ENCODE results near the gene UNC5A. TPM values are rescaled to one million over a fixed set of nuclear protein-coding genes. Genes with fewer than 3 reads are reported as not detected.

Gene UNC5A
- total RNA-seq, 1 experiment from 2014 or later: 0.13 TPM

DNA sequence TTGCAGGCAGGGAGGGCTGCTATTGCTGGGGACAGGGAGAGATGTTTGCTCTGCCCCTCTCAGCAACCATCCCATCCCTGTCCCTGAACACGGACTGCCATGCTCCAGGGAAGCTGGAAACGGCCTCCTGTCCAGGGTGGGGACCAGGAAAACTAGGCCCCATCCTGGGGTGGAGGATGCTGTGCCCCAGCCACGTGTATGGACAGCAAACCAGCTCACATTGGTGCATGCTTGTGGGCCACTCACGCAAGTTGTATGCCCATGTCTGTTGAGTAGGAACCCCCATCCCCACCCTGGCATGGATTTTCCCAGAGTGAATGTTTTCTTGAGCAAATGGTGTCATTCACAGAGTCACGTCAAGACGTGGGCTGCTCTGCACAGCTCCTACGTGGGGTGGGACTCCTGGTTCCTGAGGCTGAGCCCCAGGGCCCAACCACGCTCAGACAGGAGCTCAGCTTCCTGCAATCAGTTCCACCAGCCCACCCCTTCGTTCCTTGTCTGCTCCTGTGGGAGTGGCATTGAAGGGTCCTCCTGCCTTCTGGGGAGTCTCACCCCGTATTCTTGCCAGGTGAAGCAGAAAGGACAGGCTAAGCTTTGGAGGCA lies 4.6 kb downstream of the UNC5A start:
- no peak for ATAC-seq
- no TSS peak for BruUV-seq (replicated peaks)
- Histone ChIP-seq H3K27ac (ENCODE audit: low read length) (no peak overlapping the region), H3K36me3 (ENCODE audit: control insufficient read depth, insufficient read depth, low read length) (peaks cover 4% of the 10 kb centered on the region; the same call in 1 of the 2 replicates), H3K9me3 (ENCODE audit: control insufficient read depth, insufficient read depth, low read depth, low read length) (no peaks in the 10 kb centered on the region), H3K27me3 (ENCODE audit: control insufficient read depth, insufficient read depth, low read length) (no peaks in the 10 kb centered on the region; the same call in 1 of the 2 replicates), H3K4me3 (ENCODE audit: low read depth in 2 of 2, low read length in 2 of 2) (no peak overlapping the region), H3K4me1 (ENCODE audit: control insufficient read depth, insufficient read depth, low read length) (peaks cover 3% of the 10 kb centered on the region; the same call in 1 of the 2 replicates)
- in situ Hi-C loops (cut with HindIII; ENCODE audit: low pct_unique_long_range_greater_than_20kb, low sequenced_read_pairs): no loop called here
- no peak for DNase-seq (ENCODE audit: low read depth, low spot score)
- intact Hi-C loops (cut with micrococcal nuclease; ENCODE audit: unreplicated experiment): loop anchor here (5.0 kb wide), 2 partner anchors 142 to 153 kb away; no protein-coding TSS in a partner anchor
- POLR2A ChIA-PET: interaction anchor here (0.6 kb wide), 1 partner anchor 395 kb away, joined by 3 read pairs; no protein-coding TSS in a partner anchor
- CTCF ChIA-PET: no interaction called here
- TF ChIP-seq SIN3A (IDR thresholded peaks at IDR 0.05; ENCODE audit: borderline replicate concordance, insufficient read depth, low read depth, low read length): no peak
- TF ChIP-seq, protein P1, sequence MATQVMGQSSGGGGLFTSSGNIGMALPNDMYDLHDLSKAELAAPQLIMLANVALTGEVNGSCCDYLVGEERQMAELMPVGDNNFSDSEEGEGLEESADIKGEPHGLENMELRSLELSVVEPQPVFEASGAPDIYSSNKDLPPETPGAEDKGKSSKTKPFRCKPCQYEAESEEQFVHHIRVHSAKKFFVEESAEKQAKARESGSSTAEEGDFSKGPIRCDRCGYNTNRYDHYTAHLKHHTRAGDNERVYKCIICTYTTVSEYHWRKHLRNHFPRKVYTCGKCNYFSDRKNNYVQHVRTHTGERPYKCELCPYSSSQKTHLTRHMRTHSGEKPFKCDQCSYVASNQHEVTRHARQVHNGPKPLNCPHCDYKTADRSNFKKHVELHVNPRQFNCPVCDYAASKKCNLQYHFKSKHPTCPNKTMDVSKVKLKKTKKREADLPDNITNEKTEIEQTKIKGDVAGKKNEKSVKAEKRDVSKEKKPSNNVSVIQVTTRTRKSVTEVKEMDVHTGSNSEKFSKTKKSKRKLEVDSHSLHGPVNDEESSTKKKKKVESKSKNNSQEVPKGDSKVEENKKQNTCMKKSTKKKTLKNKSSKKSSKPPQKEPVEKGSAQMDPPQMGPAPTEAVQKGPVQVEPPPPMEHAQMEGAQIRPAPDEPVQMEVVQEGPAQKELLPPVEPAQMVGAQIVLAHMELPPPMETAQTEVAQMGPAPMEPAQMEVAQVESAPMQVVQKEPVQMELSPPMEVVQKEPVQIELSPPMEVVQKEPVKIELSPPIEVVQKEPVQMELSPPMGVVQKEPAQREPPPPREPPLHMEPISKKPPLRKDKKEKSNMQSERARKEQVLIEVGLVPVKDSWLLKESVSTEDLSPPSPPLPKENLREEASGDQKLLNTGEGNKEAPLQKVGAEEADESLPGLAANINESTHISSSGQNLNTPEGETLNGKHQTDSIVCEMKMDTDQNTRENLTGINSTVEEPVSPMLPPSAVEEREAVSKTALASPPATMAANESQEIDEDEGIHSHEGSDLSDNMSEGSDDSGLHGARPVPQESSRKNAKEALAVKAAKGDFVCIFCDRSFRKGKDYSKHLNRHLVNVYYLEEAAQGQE (IDR thresholded peaks at IDR 0.05; ENCODE audit: insufficient read depth in 1 of 2, low read depth in 2 of 2, low read length in 1 of 2): no peak
- no peak for TF ChIP-seq POLR2AphosphoS5 (IDR thresholded peaks at IDR 0.05; ENCODE audit: low read depth, low read length)
- no peak for TF ChIP-seq TCF7L2 (IDR thresholded peaks at IDR 0.05; ENCODE audit: low read depth, low read length)
- TF ChIP-seq, protein P2, sequence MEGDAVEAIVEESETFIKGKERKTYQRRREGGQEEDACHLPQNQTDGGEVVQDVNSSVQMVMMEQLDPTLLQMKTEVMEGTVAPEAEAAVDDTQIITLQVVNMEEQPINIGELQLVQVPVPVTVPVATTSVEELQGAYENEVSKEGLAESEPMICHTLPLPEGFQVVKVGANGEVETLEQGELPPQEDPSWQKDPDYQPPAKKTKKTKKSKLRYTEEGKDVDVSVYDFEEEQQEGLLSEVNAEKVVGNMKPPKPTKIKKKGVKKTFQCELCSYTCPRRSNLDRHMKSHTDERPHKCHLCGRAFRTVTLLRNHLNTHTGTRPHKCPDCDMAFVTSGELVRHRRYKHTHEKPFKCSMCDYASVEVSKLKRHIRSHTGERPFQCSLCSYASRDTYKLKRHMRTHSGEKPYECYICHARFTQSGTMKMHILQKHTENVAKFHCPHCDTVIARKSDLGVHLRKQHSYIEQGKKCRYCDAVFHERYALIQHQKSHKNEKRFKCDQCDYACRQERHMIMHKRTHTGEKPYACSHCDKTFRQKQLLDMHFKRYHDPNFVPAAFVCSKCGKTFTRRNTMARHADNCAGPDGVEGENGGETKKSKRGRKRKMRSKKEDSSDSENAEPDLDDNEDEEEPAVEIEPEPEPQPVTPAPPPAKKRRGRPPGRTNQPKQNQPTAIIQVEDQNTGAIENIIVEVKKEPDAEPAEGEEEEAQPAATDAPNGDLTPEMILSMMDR (IDR thresholded peaks at IDR 0.05): no peak

DNA sequence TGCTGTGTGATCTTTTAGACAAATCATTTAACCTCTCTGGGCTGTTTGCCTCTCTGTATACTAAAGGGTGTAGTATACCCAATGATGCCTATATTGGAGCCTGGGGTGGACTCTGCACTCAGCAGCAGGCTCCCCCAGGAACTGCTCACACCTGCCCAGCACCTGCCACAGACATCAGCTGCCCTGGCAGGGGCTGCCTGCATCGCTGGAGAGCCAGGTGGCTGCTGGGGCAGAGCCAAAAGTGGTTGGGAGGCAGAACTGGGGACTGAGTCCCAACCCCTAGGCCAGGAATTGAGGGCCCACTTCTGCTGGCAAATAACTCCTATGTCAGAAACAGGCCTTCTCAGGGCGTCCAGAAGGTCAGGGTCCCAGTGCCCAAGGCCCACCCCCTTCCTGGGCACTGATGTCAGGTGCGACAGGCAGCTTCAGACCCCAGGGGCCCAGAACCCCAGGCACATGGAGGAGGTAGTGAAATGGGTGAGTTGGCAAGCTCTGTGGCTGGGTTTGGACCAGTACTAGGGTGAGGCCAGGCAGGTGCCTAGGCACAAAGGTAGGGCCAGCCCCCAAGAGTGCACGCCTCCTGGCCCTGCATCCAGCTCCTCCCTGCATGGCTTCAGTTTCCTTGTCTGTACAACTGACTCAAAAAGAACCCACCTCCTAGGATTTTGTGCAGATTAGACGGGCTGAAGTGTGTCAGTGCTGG lies 5.8 kb downstream of the UNC5A start:
- ChIA-PET CTCF (interaction anchor here (0.8 kb wide), 1 partner anchor 156 kb away, joined by 4 read pairs; no protein-coding TSS in a partner anchor), POLR2A (no interaction called here)
- H3K36me3 ChIP-seq (ENCODE audit: control insufficient read depth, insufficient read depth, low read length): no peaks in the 10 kb centered on the region; the same call in 1 of the 2 replicates
- TF ChIP-seq SIN3A (IDR thresholded peaks at IDR 0.05; ENCODE audit: borderline replicate concordance, insufficient read depth, low read depth, low read length) (no peak), POLR2AphosphoS5 (IDR thresholded peaks at IDR 0.05; ENCODE audit: low read depth, low read length) (no peak), TCF7L2 (IDR thresholded peaks at IDR 0.05; ENCODE audit: low read depth, low read length) (no peak)
- TF ChIP-seq, protein P2 (IDR thresholded peaks at IDR 0.05): no peak
- TF ChIP-seq, protein P1 (IDR thresholded peaks at IDR 0.05; ENCODE audit: insufficient read depth in 1 of 2, low read depth in 2 of 2, low read length in 1 of 2): no peak
- H3K4me3 ChIP-seq (ENCODE audit: low read depth in 2 of 2, low read length in 2 of 2): no peak overlapping the region
- no peaks in the 10 kb centered on the region for H3K9me3 ChIP-seq (ENCODE audit: control insufficient read depth, insufficient read depth, low read depth, low read length)
- in situ Hi-C loops (cut with HindIII; ENCODE audit: low pct_unique_long_range_greater_than_20kb, low sequenced_read_pairs) (no loop called here), intact Hi-C loops (cut with micrococcal nuclease; ENCODE audit: unreplicated experiment) (no loop called here)
- DNase-seq (ENCODE audit: low read depth, low spot score): no peak
- no peaks in the 10 kb centered on the region; the same call in 1 of the 2 replicates for H3K4me1 ChIP-seq (ENCODE audit: control insufficient read depth, insufficient read depth, low read length)
- H3K27me3 ChIP-seq (ENCODE audit: control insufficient read depth, insufficient read depth, low read length): no peaks in the 10 kb centered on the region; the same call in 1 of the 2 replicates
- BruUV-seq (replicated peaks): no TSS peak
- H3K27ac ChIP-seq (ENCODE audit: low read length): no peak overlapping the region
- no peak for ATAC-seq
